A673 (cell line): Measurements from ENCODE around the gene A2M. TPM values are rescaled to one million over a fixed set of nuclear protein-coding genes. Genes with fewer than 3 reads are reported as not detected.

Experiments
- BruUV-seq: library from RNA; stranded (reverse); fragments of 400-500 nt; replicated peaks from 2 replicates; lab custom pipeline; 2021; lab: Mats Ljungman, UMichigan
- CTCF ChIA-PET: fragments of 300-600 bp; sonication (Branson Sonifier 250); formaldehyde crosslinking; loops from one replicate; lab custom pipeline; 2022; ENCODE audit warnings: antibody characterized with exemption; lab: Charles Lee
- POLR2A ChIA-PET: fragments of 300-600 bp; sonication (Branson Sonifier 250); formaldehyde crosslinking; loops from one replicate; lab custom pipeline; 2022; ENCODE audit warnings: antibody characterized with exemption; ENCODE audit not compliant: low non-redundant PET; lab: Charles Lee
- DNase-seq: peaks from one replicate; pipeline ENCODE4 v3.0.0-alpha.2; 2015; ENCODE audit warnings: low spot score
- H3K27ac ChIP-seq: fragments of 200-600 bp; sonication (generic); 2 replicates; pipeline ENCODE4 v1.5.1; 2016; ENCODE audit warnings: mixed run types, low read depth, mild to moderate bottlenecking, mixed read lengths, antibody characterized with exemption, low read length; ENCODE audit not compliant: poor library complexity, severe bottlenecking
- H3K27me3 ChIP-seq: fragments of 200-600 bp; sonication (generic); replicated peaks from 2 replicates; pipeline ENCODE4 v1.6.1; 2017; ENCODE audit warnings: mixed run types, low read depth, mild to moderate bottlenecking, mixed read lengths, antibody characterized with exemption, low read length; ENCODE audit not compliant: insufficient read depth, poor library complexity
- H3K36me3 ChIP-seq: fragments of 200-600 bp; sonication (generic); 2 replicates; pipeline ENCODE4 v1.6.1; 2016; ENCODE audit warnings: mixed run types, mild to moderate bottlenecking, mixed read lengths, antibody characterized with exemption, low read length; ENCODE audit not compliant: insufficient read depth, poor library complexity, severe bottlenecking
- H3K4me1 ChIP-seq: fragments of 200-600 bp; sonication (generic); 2 replicates; pipeline ENCODE4 v1.6.1; 2017; ENCODE audit warnings: mixed run types, mild to moderate bottlenecking, mixed read lengths, antibody characterized with exemption, low read length; ENCODE audit not compliant: insufficient read depth, poor library complexity, severe bottlenecking
- H3K4me3 ChIP-seq: fragments of 200-600 bp; sonication (generic); 2 replicates; pipeline ENCODE4 v1.5.1; 2016; ENCODE audit warnings: low read depth, mixed run types, mild to moderate bottlenecking, mixed read lengths, low read length; ENCODE audit not compliant: poor library complexity, severe bottlenecking
- H3K9me3 ChIP-seq: fragments of 200-600 bp; sonication (generic); 2 replicates; pipeline ENCODE4 v1.6.1; 2016; ENCODE audit warnings: mixed run types, low read depth, mild to moderate bottlenecking, mixed read lengths, antibody characterized with exemption, low read length; ENCODE audit not compliant: poor library complexity, severe bottlenecking
- CTCF ChIP-seq: fragments of 300-800, 200-600 bp; sonication (generic); conservative IDR thresholded peaks from 2 replicates; pipeline ENCODE4 v1.5.1; 2017; ENCODE audit warnings: low read depth, mild to moderate bottlenecking, antibody characterized with exemption, low read length, moderate library complexity, mixed read lengths
- EZH2 ChIP-seq: fragments of 200-600 bp; sonication (generic); IDR thresholded peaks from 2 replicates; pipeline ENCODE4 v1.6.1; 2017; ENCODE audit warnings: borderline replicate concordance, low read depth, mild to moderate bottlenecking, mixed read lengths, antibody characterized with exemption, low read length; ENCODE audit not compliant: poor library complexity, severe bottlenecking
- intact Hi-C: fragments of 100-400 bp; cut with micrococcal nuclease; formaldehyde crosslinking; loops from one replicate; pipeline ENCODE4 v1.10.0; 2022; ENCODE audit not compliant: unreplicated experiment
- total RNA-seq: library from RNA; stranded (reverse); gene quantifications from 2 replicates; pipeline ENCODE4 v1.2.3, GENCODE V29; 2021

Gene A2M
- total RNA-seq, 1 experiment from 2014 or later: 1.3 TPM

- no peak overlapping the region for H3K27ac ChIP-seq
- H3K36me3 ChIP-seq: no peaks in the 10 kb centered on the region
- intact Hi-C loops: no loop called here
- DNase-seq: no peak
- ChIA-PET CTCF (no interaction called here), POLR2A (no interaction called here)
- BruUV-seq: no TSS peak
- H3K9me3 ChIP-seq: no peaks in the 10 kb centered on the region
- H3K4me1 ChIP-seq: no peaks in the 10 kb centered on the region
- H3K27me3 ChIP-seq: no peaks in the 10 kb centered on the region
- no peak for TF ChIP-seq CTCF
- no peak for TF ChIP-seq EZH2
- no peak overlapping the region for H3K4me3 ChIP-seq
These were observed 16.0 kb downstream of the A2M start for GRCh38 chr12:9099552-9100190.

- intact Hi-C loops: no loop called here
- CTCF ChIA-PET: no interaction called here
These were observed 17.2 kb downstream of the A2M start for GRCh38 chr12:9098463-9099026.

GRCh38 chr12:9098115-9098452 lies 17.6 kb downstream of the A2M start:
- intact Hi-C loops: no loop called here

More at GRCh38 chr12:9098463-9099026, 17.2 kb downstream of the A2M start:
- Histone ChIP-seq H3K36me3 (no peaks in the 10 kb centered on the region), H3K9me3 (no peaks in the 10 kb centered on the region), H3K27ac (no peak overlapping the region), H3K27me3 (no peaks in the 10 kb centered on the region), H3K4me3 (no peak overlapping the region), H3K4me1 (no peaks in the 10 kb centered on the region)
- POLR2A ChIA-PET: no interaction called here
- TF ChIP-seq CTCF: no peak
- TF ChIP-seq EZH2: no peak
- DNase-seq: no peak
- no TSS peak for BruUV-seq

More at GRCh38 chr12:9098115-9098452, 17.6 kb downstream of the A2M start:
- Histone ChIP-seq H3K36me3 (no peaks in the 10 kb centered on the region), H3K27me3 (no peaks in the 10 kb centered on the region), H3K4me1 (no peaks in the 10 kb centered on the region), H3K4me3 (no peak overlapping the region), H3K27ac (no peak overlapping the region), H3K9me3 (no peaks in the 10 kb centered on the region)
- POLR2A ChIA-PET: no interaction called here
- CTCF ChIA-PET: no interaction called here
- DNase-seq: no peak
- TF ChIP-seq EZH2 (no peak), CTCF (no peak)
- no TSS peak for BruUV-seq
